Esophagus squamous epithelium (tissue), 5 donors: Measurements from ENCODE around the gene ZNF184. TPM values are rescaled to one million over a fixed set of nuclear protein-coding genes. Genes with fewer than 3 reads are reported as not detected.

Source experiments
- DNase-seq: peaks from one replicate; lab custom pipeline; 2025; lab: John Stamatoyannopoulos, UW
- H3K27ac ChIP-seq, 4 donors: fragments of 200-600 bp; sonication (generic); one replicate each; pipeline ENCODE4 v1.5.1; 2016 to 2019; ENCODE audit warnings: mild to moderate bottlenecking in 1 of 4
- H3K27me3 ChIP-seq, 4 donors: fragments of 200-600 bp; sonication (generic); 1 replicate in 3 of 4; 2 replicates in 1 of 4; pipeline versions ENCODE4 v1.5.1 to v1.6.0; 2017 to 2021; ENCODE audit warnings: antibody characterized with exemption in 1 of 4
- H3K36me3 ChIP-seq, 3 donors: fragments of 200-600 bp; sonication (generic); one replicate each; pipeline ENCODE4 v1.5.1; 2016 to 2019
- H3K4me1 ChIP-seq, 3 donors: fragments of 200-600 bp; sonication (generic); one replicate each; pipeline ENCODE4 v1.5.1; 2017 to 2019
- H3K4me3 ChIP-seq, 4 donors: fragments of 200-600 bp; sonication (generic); 1 replicate in 3 of 4; 2 replicates in 1 of 4; pipeline ENCODE4 v1.5.1; 2016 to 2019; ENCODE audit warnings: mild to moderate bottlenecking in 2 of 4, moderate library complexity in 1 of 4
- H3K9me3 ChIP-seq, 3 donors: fragments of 200-600 bp; sonication (generic); one replicate each; pipeline ENCODE4 v1.5.1; 2016 to 2019
- CTCF ChIP-seq, 6 experiments: fragments of 450-650 bp in 4 of 6; fragments of 200-600 bp in 2 of 6; sonication (generic) in 2 of 6; IDR thresholded peaks; one replicate each; pipeline ENCODE4 v1.5.1; 2016 to 2019; ENCODE audit warnings: antibody characterized with exemption in 6 of 6, mild to moderate bottlenecking in 4 of 6, moderate library complexity in 4 of 6
- POLR2A ChIP-seq, 4 donors: fragments of 450-650 bp; IDR thresholded peaks; one replicate each; pipeline ENCODE4 v1.6.1; 2017; ENCODE audit warnings: antibody characterized with exemption in 4 of 4, mild to moderate bottlenecking in 4 of 4, moderate library complexity in 3 of 4
- WGBS, 2 donors: methylation state at CpG; one replicate each; pipeline ENCODE4 v1.1.5; 2018; 5-methylcytosine and 5-hydroxymethylcytosine counted together
- intact Hi-C: fragments of 100-400 bp; cut with DNase I; formaldehyde crosslinking; loops from one replicate; pipeline ENCODE4 v1.15.0; 2022
- small RNA-seq, 4 donors: library from RNA; depleted of rRNA; stranded (forward); fragments of <200 nt; gene quantifications; one replicate each; pipeline ENCODE3, GENCODE V24; 2016
- total RNA-seq, 4 donors: library from RNA; depleted of rRNA; stranded (reverse); fragments of >200 nt; gene quantifications; one replicate each; pipeline ENCODE4 v1.1.0, GENCODE V29; 2016
- donor health status: DM: yes; HTN: yes; CAD: no.

The ZNF184 gene
- total RNA-seq, 4 donors from 2014 or later: 3.9 to 4.9 (median 4.3) TPM

GRCh38 chr6:27400877-27401642 lies 71.8 kb downstream of the ZNF184 start:
- intact Hi-C loops: no loop called here
- DNase-seq: no peak
- Histone ChIP-seq H3K4me3 (no peak overlapping the region), H3K4me1 (no peaks in the 10 kb centered on the region), H3K36me3 (peaks cover 0 to 39% (median 0%) of the 10 kb centered on the region in 3 donors), H3K9me3 (peaks cover 0 to 49% (median 21%) of the 10 kb centered on the region in 3 donors), H3K27ac (no peak overlapping the region), H3K27me3 (no peaks in the 10 kb centered on the region)
- no peak for TF ChIP-seq POLR2A (IDR thresholded peaks at IDR 0.05)
- TF ChIP-seq CTCF (IDR thresholded peaks at IDR 0.05): no peak
- WGBS, 2 donors: 89 to 94% methylated on average over 16 of the region's 16 CpGs

Small RNA genes lying within 50 kb of the gene (small RNA-seq; reads per million reads assigned to genes)
- gene AL021918.1 (0 reads per million in 4 donors), gene AL021918.2 (0 reads per million in 4 donors), gene MCFD2P1 (0 reads per million in 4 donors)

Other genes starting within 250 kb of the ZNF184 start
- gene PRSS16, start 225.4 kb downstream of the ZNF184 start, total RNA-seq: 10 to 100 TPM in 3 of 4 donors, 1 to 10 TPM in 1; 5.1 to 25.7 (median 11.0) TPM
- gene POM121L2, start 160.8 kb downstream of the ZNF184 start, total RNA-seq: not detected
- 1 to 10 TPM in 2 of 4 donors, under 1 TPM in 2; 0.53 to 1.3 (median 0.97) TPM for gene ZNF391, start 84.3 kb downstream of the ZNF184 start, total RNA-seq